Osteocyte (in vitro differentiated cells): Measurements from ENCODE around the gene NANP. TPM values are rescaled to one million over a fixed set of nuclear protein-coding genes. Genes with fewer than 3 reads are reported as not detected.
"Not testable (repeated sequence)": the region's sequence is repeated elsewhere in the genome, so short reads cannot be mapped to it uniquely, and the experiment has no call there.

Experiments used
- DNase-seq: peaks from one replicate; pipeline ENCODE4 v3.0.0; 2021; ENCODE audit warnings: mixed read lengths; ENCODE audit not compliant: unreplicated experiment; ENCODE audit errors: extremely low spot score
- H3K27ac Mint-ChIP-seq: one replicate; pipeline ENCODE4 v1.8.0; 2021; ENCODE audit warnings: mild to moderate bottlenecking, mixed read lengths; ENCODE audit not compliant: unreplicated experiment
- H3K27me3 Mint-ChIP-seq: one replicate; pipeline ENCODE4 v1.8.0; 2021; ENCODE audit warnings: mixed read lengths; ENCODE audit not compliant: unreplicated experiment
- H3K36me3 Mint-ChIP-seq: one replicate; pipeline ENCODE4 v1.8.0; 2021; ENCODE audit warnings: mixed read lengths; ENCODE audit not compliant: unreplicated experiment
- H3K4me1 Mint-ChIP-seq: one replicate; pipeline ENCODE4 v1.8.0; 2021; ENCODE audit warnings: mixed read lengths; ENCODE audit not compliant: unreplicated experiment
- H3K4me3 Mint-ChIP-seq: one replicate; pipeline ENCODE4 v1.8.0; 2021; ENCODE audit warnings: mild to moderate bottlenecking, moderate library complexity, mixed read lengths; ENCODE audit not compliant: unreplicated experiment
- H3K9me3 Mint-ChIP-seq: one replicate; pipeline ENCODE4 v1.8.0; 2021; ENCODE audit warnings: mixed read lengths; ENCODE audit not compliant: unreplicated experiment
- total RNA-seq: library from RNA; stranded (reverse); gene quantifications from 2 replicates; pipeline ENCODE4 v1.2.1, GENCODE V29; 2021
- TF ChIP-seq, protein P1 (sequence below): fragments of 200-600 bp; sonication (generic); IDR thresholded peaks from 2 replicates; pipeline ENCODE4 v1.5.0; 2021; ENCODE audit warnings: antibody characterized with exemption, mild to moderate bottlenecking, moderate library complexity

The NANP gene
- total RNA-seq, 1 donor from 2014 or later = 6.0 TPM

DNA sequence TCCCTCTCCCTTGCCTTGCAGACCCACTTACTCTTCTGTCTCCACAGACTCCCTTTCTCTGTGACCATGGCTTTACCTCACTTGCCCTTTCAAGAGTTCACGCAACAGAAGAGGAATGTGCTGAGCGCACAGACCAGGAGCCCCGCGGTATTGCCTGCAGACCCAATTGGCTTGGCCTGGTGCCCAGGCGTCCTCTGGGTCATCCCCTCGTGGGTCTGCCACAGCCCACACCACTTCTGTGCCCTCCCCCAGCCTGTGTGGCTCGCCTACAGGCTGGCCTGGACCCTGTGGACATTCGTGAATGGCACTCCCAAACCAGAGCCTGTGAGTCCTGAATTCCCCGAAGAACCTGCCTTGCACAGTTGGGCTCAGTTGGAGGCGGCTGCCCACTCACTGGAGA, 23.2 kb downstream of the NANP start:
- no peak overlapping the region for H3K4me3 Mint-ChIP-seq
- peaks cover 3% of the 10 kb centered on the region for H3K4me1 Mint-ChIP-seq
- no peak for DNase-seq
- no peaks in the 10 kb centered on the region for H3K27me3 Mint-ChIP-seq
- TF ChIP-seq, protein P1, sequence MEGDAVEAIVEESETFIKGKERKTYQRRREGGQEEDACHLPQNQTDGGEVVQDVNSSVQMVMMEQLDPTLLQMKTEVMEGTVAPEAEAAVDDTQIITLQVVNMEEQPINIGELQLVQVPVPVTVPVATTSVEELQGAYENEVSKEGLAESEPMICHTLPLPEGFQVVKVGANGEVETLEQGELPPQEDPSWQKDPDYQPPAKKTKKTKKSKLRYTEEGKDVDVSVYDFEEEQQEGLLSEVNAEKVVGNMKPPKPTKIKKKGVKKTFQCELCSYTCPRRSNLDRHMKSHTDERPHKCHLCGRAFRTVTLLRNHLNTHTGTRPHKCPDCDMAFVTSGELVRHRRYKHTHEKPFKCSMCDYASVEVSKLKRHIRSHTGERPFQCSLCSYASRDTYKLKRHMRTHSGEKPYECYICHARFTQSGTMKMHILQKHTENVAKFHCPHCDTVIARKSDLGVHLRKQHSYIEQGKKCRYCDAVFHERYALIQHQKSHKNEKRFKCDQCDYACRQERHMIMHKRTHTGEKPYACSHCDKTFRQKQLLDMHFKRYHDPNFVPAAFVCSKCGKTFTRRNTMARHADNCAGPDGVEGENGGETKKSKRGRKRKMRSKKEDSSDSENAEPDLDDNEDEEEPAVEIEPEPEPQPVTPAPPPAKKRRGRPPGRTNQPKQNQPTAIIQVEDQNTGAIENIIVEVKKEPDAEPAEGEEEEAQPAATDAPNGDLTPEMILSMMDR = no peak
- H3K27ac Mint-ChIP-seq = no peak overlapping the region
- H3K9me3 Mint-ChIP-seq = no peaks in the 10 kb centered on the region
- no peaks in the 10 kb centered on the region for H3K36me3 Mint-ChIP-seq

GRCh38 chr20:25592135-25592852, 31.5 kb downstream of the NANP start:
- Mint-ChIP-seq H3K4me1 (no peaks in the 10 kb centered on the region), H3K9me3 (no peaks in the 10 kb centered on the region), H3K27me3 (no peaks in the 10 kb centered on the region), H3K36me3 (no peaks in the 10 kb centered on the region), H3K27ac (no peak overlapping the region), H3K4me3 (no peak overlapping the region)
- TF ChIP-seq, protein P1 = no peak
- DNase-seq = no peak

- H3K27ac Mint-ChIP-seq, H3K27me3 Mint-ChIP-seq: not testable (repeated sequence)
Observed at GRCh38 chr20:25590778-25591177, 33.0 kb downstream of the NANP start.

GRCh38 chr20:25588491-25588890, 35.3 kb downstream of the NANP start:
- DNase-seq = no peak
- TF ChIP-seq, protein P1 = no peak
- Mint-ChIP-seq H3K4me1 (peaks cover 10% of the 10 kb centered on the region), H3K27me3 (no peaks in the 10 kb centered on the region), H3K4me3 (no peak overlapping the region), H3K36me3 (no peaks in the 10 kb centered on the region), H3K27ac (no peak overlapping the region), H3K9me3 (no peaks in the 10 kb centered on the region)

More at GRCh38 chr20:25590778-25591177, 33.0 kb downstream of the NANP start:
- not testable (repeated sequence) for H3K4me3 Mint-ChIP-seq, H3K36me3 Mint-ChIP-seq, H3K9me3 Mint-ChIP-seq, H3K4me1 Mint-ChIP-seq, DNase-seq

- H3K4me1 Mint-ChIP-seq = peaks cover 19% of the 10 kb centered on the region
- H3K4me3 Mint-ChIP-seq = no peak overlapping the region
- H3K27me3 Mint-ChIP-seq = no peaks in the 10 kb centered on the region
- H3K27ac Mint-ChIP-seq = no peak overlapping the region
- no peaks in the 10 kb centered on the region for H3K9me3 Mint-ChIP-seq
- TF ChIP-seq, protein P1 = no peak
- DNase-seq = no peak
- no peaks in the 10 kb centered on the region for H3K36me3 Mint-ChIP-seq
Observed at GRCh38 chr20:25587536-25587935, 36.3 kb downstream of the NANP start.
